ENCODE data around the gene SIL1. TPM values are rescaled to one million over a fixed set of nuclear protein-coding genes. Genes with fewer than 3 reads are reported as not detected.

The SIL1 gene
- polyA plus RNA-seq, 1 donor (not counting 4 experiments of a cell fraction or from before 2014, with no cell fraction given), result 45.4 TPM

DNA sequence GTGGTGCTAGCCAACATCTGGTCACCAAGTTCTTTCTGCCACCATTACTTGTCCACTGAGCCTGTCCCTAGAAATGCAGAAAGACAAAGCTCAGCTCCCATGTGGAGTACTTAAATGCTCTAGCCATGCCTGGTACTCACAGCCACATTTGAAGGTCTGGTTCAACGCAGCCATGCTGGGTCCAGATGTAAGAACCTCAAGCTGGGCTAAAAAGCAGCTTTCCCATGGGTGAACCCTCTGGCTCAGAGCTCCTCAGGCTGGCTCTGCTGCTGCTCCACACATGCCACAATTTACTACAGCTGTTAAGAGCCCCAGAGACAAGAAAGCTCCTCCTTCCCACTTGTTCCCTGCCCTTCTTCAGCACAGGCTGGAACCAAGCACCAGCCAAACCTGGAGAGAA is 225.9 kb downstream of the SIL1 start:
- FAIRE-seq, result no peak
- dilution Hi-C loops (cut with MboI; ENCODE audit: extremely low pct_ligation_motif_present, low sequenced_read_pairs), result no loop called here

GRCh38 chr5:138969323-138970002 is 228.7 kb downstream of the SIL1 start:
- H3K9ac ChIP-seq (ENCODE audit: control insufficient read depth, extremely low read depth, insufficient read depth, low read length), result no peak overlapping the region
- no peak overlapping the region for H3K27ac ChIP-seq (ENCODE audit: control insufficient read depth, insufficient read depth, low read length)
- DNase-seq (ENCODE audit: low read depth, low spot score), result no peak
- H3K9me3 ChIP-seq (ENCODE audit: control insufficient read depth, low read depth, low read length), result no peaks in the 10 kb centered on the region
- no peak overlapping the region for H3K4me2 ChIP-seq (ENCODE audit: control insufficient read depth, extremely low read depth, insufficient read depth, low read depth, low read length)
- no peaks in the 10 kb centered on the region for H3K27me3 ChIP-seq (ENCODE audit: control insufficient read depth, extremely low read depth, insufficient read depth, low read length)
- no peaks in the 10 kb centered on the region for H3K9me1 ChIP-seq (ENCODE audit: control insufficient read depth, extremely low read depth, insufficient read depth, low read length)
- dilution Hi-C loops (cut with MboI; ENCODE audit: extremely low pct_ligation_motif_present, low sequenced_read_pairs), result no loop called here
- H3K4me3 ChIP-seq (ENCODE audit: control insufficient read depth in 2 of 3, extremely low read depth in 1 of 3, insufficient read depth in 2 of 3, low read depth in 1 of 3, low read length in 3 of 3), result no peak overlapping the region
- H3K4me1 ChIP-seq (ENCODE audit: control insufficient read depth, extremely low read depth, insufficient read depth, low read length), result no peaks in the 10 kb centered on the region
- no peaks in the 10 kb centered on the region for H3K79me2 ChIP-seq (ENCODE audit: control insufficient read depth, insufficient read depth, low read length)
- peaks cover 2 to 3% of the 10 kb centered on the region in 2 experiments for H3K36me3 ChIP-seq (ENCODE audit: control insufficient read depth in 2 of 2, extremely low read depth in 1 of 2, insufficient read depth in 2 of 2, low read length in 2 of 2)
- H4K20me1 ChIP-seq (ENCODE audit: control insufficient read depth, extremely low read depth, insufficient read depth, low read length), result no peaks in the 10 kb centered on the region
- FAIRE-seq, result no peak
- TF ChIP-seq CTCF (optimal IDR thresholded peaks at IDR 0.05 in 1 of 3, IDR thresholded peaks at IDR 0.05 in 1 of 3, conservative IDR thresholded peaks at IDR 0.05 in 1 of 3; ENCODE audit: extremely low read depth in 1 of 3, insufficient read depth in 2 of 3, low read length in 3 of 3) (no peak), EZH2 (IDR thresholded peaks at IDR 0.05; ENCODE audit: low read length) (no peak)
- H2AFZ ChIP-seq (ENCODE audit: control insufficient read depth, low read length), result no peak overlapping the region

More for the DNA sequence above, 225.9 kb downstream of the SIL1 start:
- Histone ChIP-seq H3K9me3 (ENCODE audit: control insufficient read depth, low read depth, low read length) (no peaks in the 10 kb centered on the region), H3K36me3 (ENCODE audit: control insufficient read depth in 2 of 2, extremely low read depth in 1 of 2, insufficient read depth in 2 of 2, low read length in 2 of 2) (peaks cover 2 to 3% of the 10 kb centered on the region in 2 experiments), H3K27ac (ENCODE audit: control insufficient read depth, insufficient read depth, low read length) (no peak overlapping the region), H3K79me2 (ENCODE audit: control insufficient read depth, insufficient read depth, low read length) (no peaks in the 10 kb centered on the region), H3K4me1 (ENCODE audit: control insufficient read depth, extremely low read depth, insufficient read depth, low read length) (no peaks in the 10 kb centered on the region), H3K4me3 (ENCODE audit: control insufficient read depth in 2 of 3, extremely low read depth in 1 of 3, insufficient read depth in 2 of 3, low read depth in 1 of 3, low read length in 3 of 3) (no peak overlapping the region), H3K4me2 (ENCODE audit: control insufficient read depth, extremely low read depth, insufficient read depth, low read depth, low read length) (no peak overlapping the region), H2AFZ (ENCODE audit: control insufficient read depth, low read length) (no peak overlapping the region), H4K20me1 (ENCODE audit: control insufficient read depth, extremely low read depth, insufficient read depth, low read length) (no peaks in the 10 kb centered on the region), H3K9me1 (ENCODE audit: control insufficient read depth, extremely low read depth, insufficient read depth, low read length) (no peaks in the 10 kb centered on the region), H3K9ac (ENCODE audit: control insufficient read depth, extremely low read depth, insufficient read depth, low read length) (no peak overlapping the region), H3K27me3 (ENCODE audit: control insufficient read depth, extremely low read depth, insufficient read depth, low read length) (no peaks in the 10 kb centered on the region)
- no peak for TF ChIP-seq CTCF (optimal IDR thresholded peaks at IDR 0.05 in 1 of 3, IDR thresholded peaks at IDR 0.05 in 1 of 3, conservative IDR thresholded peaks at IDR 0.05 in 1 of 3; ENCODE audit: extremely low read depth in 1 of 3, insufficient read depth in 2 of 3, low read length in 3 of 3)
- no peak for TF ChIP-seq EZH2 (IDR thresholded peaks at IDR 0.05; ENCODE audit: low read length)
- DNase-seq (ENCODE audit: low read depth, low spot score), result no peak
